Astrocyte (in vitro differentiated cells and primary cell): ENCODE data around the gene RASGRP3. TPM values are rescaled to one million over a fixed set of nuclear protein-coding genes. Genes with fewer than 3 reads are reported as not detected.
"Not testable (repeated sequence)": the region's sequence is repeated elsewhere in the genome, so short reads cannot be mapped to it uniquely, and the experiment has no call there.

Source experiments
- DNase-seq: peaks from one replicate; pipeline ENCODE4 v3.0.0-alpha.2; 2010; ENCODE audit warnings: low read depth
- FAIRE-seq: peaks from 2 replicates; lab custom pipeline; 2011; peaks lifted over from hg19 to GRCh38; lab: Jason Lieb, UNC
- H2AFZ ChIP-seq: 2 replicates; pipeline ENCODE4 v1.6.0; 2012; ENCODE audit warnings: low read depth, low read length, inconsistent platforms
- H3K27ac ChIP-seq: 2 replicates; pipeline ENCODE4 v1.5.1; 2011; ENCODE audit warnings: low read depth, low read length, inconsistent platforms
- H3K27me3 ChIP-seq: 2 replicates; pipeline ENCODE4 v1.6.0; 2011; ENCODE audit warnings: low read length, inconsistent platforms; ENCODE audit not compliant: insufficient read depth
- H3K36me3 ChIP-seq: 2 replicates; pipeline ENCODE4 v1.5.1; 2011; ENCODE audit warnings: low read length, inconsistent platforms; ENCODE audit not compliant: insufficient read depth
- H3K4me1 ChIP-seq: 2 replicates; pipeline ENCODE4 v1.5.1; 2011; ENCODE audit warnings: low read length, inconsistent platforms; ENCODE audit not compliant: insufficient read depth
- H3K4me2 ChIP-seq: 2 replicates; pipeline ENCODE4 v1.6.0; 2012; ENCODE audit warnings: low read length, inconsistent platforms
- H3K4me3 ChIP-seq: 2 replicates; pipeline ENCODE4 v1.5.1; 2011; ENCODE audit warnings: low read depth, mild to moderate bottlenecking, low read length, inconsistent platforms; ENCODE audit not compliant: insufficient read depth
- H3K79me2 ChIP-seq: 2 replicates; pipeline ENCODE4 v1.6.0; 2012; ENCODE audit warnings: mild to moderate bottlenecking, low read length, inconsistent platforms; ENCODE audit not compliant: insufficient read depth
- H3K9ac ChIP-seq: 2 replicates; pipeline ENCODE4 v1.6.0; 2012; ENCODE audit warnings: mild to moderate bottlenecking, low read length, inconsistent platforms
- H3K9me3 ChIP-seq: 2 replicates; pipeline ENCODE4 v1.5.1; 2012; ENCODE audit warnings: low read depth, mild to moderate bottlenecking, low read length, inconsistent platforms; ENCODE audit not compliant: insufficient read depth
- H4K20me1 ChIP-seq: 2 replicates; pipeline ENCODE4 v1.6.0; 2012; ENCODE audit warnings: low read length, inconsistent platforms; ENCODE audit not compliant: insufficient read depth
- H3K27ac Mint-ChIP-seq: one replicate; pipeline ENCODE4 v1.8.0; 2021; ENCODE audit warnings: mild to moderate bottlenecking, mixed read lengths; ENCODE audit not compliant: unreplicated experiment
- H3K27me3 Mint-ChIP-seq: one replicate; pipeline ENCODE4 v1.8.0; 2021; ENCODE audit warnings: low read depth, mixed read lengths; ENCODE audit not compliant: unreplicated experiment
- H3K36me3 Mint-ChIP-seq: one replicate; pipeline ENCODE4 v1.8.0; 2021; ENCODE audit warnings: low read depth, mixed read lengths; ENCODE audit not compliant: unreplicated experiment
- H3K4me1 Mint-ChIP-seq: one replicate; pipeline ENCODE4 v1.8.0; 2021; ENCODE audit warnings: low read depth, mixed read lengths; ENCODE audit not compliant: unreplicated experiment
- H3K4me3 Mint-ChIP-seq: one replicate; pipeline ENCODE4 v1.8.0; 2021; ENCODE audit warnings: mild to moderate bottlenecking, moderate library complexity, mixed read lengths; ENCODE audit not compliant: unreplicated experiment
- H3K9me3 Mint-ChIP-seq: one replicate; pipeline ENCODE4 v1.8.0; 2021; ENCODE audit warnings: mild to moderate bottlenecking, mixed read lengths; ENCODE audit not compliant: unreplicated experiment
- EZH2 ChIP-seq: IDR thresholded peaks from 2 replicates; pipeline ENCODE4 v1.6.1; 2012; ENCODE audit warnings: mild to moderate bottlenecking, low read length, inconsistent platforms; ENCODE audit not compliant: insufficient read depth
- total RNA-seq: library from RNA; stranded (reverse); gene quantifications from 2 replicates; pipeline ENCODE4 v1.2.1, GENCODE V29; 2021
- TF ChIP-seq, protein P1 (sequence below): IDR thresholded peaks from 2 replicates; pipeline ENCODE4 v1.5.1; 2011; ENCODE audit warnings: low read depth, mild to moderate bottlenecking, inconsistent platforms, low read length, moderate library complexity; ENCODE audit not compliant: insufficient read depth

The RASGRP3 gene
- total RNA-seq, 1 donor from 2014 or later: 2.8 TPM

DNA sequence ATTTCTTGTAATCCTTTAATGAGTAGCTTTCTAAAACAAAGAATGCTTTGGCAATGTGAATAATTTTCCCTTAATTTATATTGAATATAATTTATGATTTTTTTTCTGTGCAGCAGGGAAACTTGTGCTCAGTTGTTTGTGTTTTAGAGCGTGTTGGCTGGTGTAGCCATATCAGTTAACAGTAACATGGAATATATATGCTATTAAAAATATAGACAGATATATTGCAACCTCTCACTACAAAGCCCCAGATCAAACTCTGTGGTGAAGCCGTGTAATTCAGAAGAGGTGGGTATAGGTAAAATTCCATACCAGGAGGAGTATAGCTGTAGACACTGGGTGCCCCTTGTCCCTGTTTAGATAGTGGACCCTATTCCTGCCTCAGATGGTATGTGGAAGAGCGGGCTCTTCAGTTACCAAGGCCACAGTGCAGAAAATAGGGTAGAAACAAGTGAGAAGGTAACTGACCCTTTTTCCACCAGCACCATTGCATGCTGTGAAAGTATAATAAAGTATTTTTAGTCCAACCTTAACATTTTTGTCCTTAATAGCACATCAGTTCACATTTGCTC is 18.1 kb upstream of the RASGRP3 start:
- DNase-seq (no peak), FAIRE-seq (no peak)
- Mint-ChIP-seq H3K27ac (no peak overlapping the region), H3K4me1 (no peaks in the 10 kb centered on the region), H3K4me3 (no peak overlapping the region), H3K27me3 (no peaks in the 10 kb centered on the region), H3K36me3 (no peaks in the 10 kb centered on the region), H3K9me3 (no peaks in the 10 kb centered on the region)
- TF ChIP-seq, protein P1, sequence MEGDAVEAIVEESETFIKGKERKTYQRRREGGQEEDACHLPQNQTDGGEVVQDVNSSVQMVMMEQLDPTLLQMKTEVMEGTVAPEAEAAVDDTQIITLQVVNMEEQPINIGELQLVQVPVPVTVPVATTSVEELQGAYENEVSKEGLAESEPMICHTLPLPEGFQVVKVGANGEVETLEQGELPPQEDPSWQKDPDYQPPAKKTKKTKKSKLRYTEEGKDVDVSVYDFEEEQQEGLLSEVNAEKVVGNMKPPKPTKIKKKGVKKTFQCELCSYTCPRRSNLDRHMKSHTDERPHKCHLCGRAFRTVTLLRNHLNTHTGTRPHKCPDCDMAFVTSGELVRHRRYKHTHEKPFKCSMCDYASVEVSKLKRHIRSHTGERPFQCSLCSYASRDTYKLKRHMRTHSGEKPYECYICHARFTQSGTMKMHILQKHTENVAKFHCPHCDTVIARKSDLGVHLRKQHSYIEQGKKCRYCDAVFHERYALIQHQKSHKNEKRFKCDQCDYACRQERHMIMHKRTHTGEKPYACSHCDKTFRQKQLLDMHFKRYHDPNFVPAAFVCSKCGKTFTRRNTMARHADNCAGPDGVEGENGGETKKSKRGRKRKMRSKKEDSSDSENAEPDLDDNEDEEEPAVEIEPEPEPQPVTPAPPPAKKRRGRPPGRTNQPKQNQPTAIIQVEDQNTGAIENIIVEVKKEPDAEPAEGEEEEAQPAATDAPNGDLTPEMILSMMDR: no peak
- TF ChIP-seq EZH2: no peak
- no peak overlapping the region for H3K4me3 ChIP-seq
- H3K27ac ChIP-seq: no peak overlapping the region
- no peaks in the 10 kb centered on the region for H3K27me3 ChIP-seq
- H3K79me2 ChIP-seq: no peaks in the 10 kb centered on the region
- H3K4me1 ChIP-seq: no peaks in the 10 kb centered on the region
- no peaks in the 10 kb centered on the region for H4K20me1 ChIP-seq
- H3K9ac ChIP-seq: no peak overlapping the region
- H3K36me3 ChIP-seq: no peaks in the 10 kb centered on the region
- no peaks in the 10 kb centered on the region for H3K9me3 ChIP-seq
- H3K4me2 ChIP-seq: no peak overlapping the region
- H2AFZ ChIP-seq: no peak overlapping the region

DNA sequence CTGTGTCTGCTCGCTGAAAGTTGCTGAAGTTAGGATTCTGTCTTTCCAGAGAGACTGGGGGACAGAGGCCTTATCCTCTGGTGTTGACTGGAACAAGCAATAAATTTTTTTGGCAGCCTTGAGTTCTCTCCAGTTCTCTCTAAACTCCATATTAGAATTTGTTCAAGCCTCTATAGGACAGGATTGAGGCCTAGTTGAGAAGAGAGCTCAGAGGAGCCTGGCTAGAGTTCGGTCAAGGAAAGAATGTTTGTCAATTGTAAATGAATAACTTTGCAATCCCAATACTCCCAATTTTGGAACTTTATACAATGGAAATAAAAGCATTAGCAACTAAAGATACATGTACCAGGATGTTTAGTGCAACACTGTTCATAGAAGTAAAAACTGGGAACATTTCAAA is 16.7 kb upstream of the RASGRP3 start:
- no peaks in the 10 kb centered on the region for H3K36me3 Mint-ChIP-seq
- H3K27ac Mint-ChIP-seq: no peak overlapping the region
- FAIRE-seq (no peak), DNase-seq (no peak)
- no peaks in the 10 kb centered on the region for H3K9me3 ChIP-seq
- H3K27me3 Mint-ChIP-seq: no peaks in the 10 kb centered on the region
- TF ChIP-seq, protein P1: no peak
- TF ChIP-seq EZH2: no peak
- no peaks in the 10 kb centered on the region for H4K20me1 ChIP-seq
- H3K36me3 ChIP-seq: no peaks in the 10 kb centered on the region
- H3K27ac ChIP-seq: no peak overlapping the region
- H3K4me1 Mint-ChIP-seq: no peaks in the 10 kb centered on the region
- no peaks in the 10 kb centered on the region for H3K27me3 ChIP-seq
- H3K4me3 Mint-ChIP-seq: no peak overlapping the region
- H3K9ac ChIP-seq: no peak overlapping the region
- no peaks in the 10 kb centered on the region for H3K79me2 ChIP-seq
- H3K4me2 ChIP-seq: no peak overlapping the region
- no peak overlapping the region for H3K4me3 ChIP-seq
- H3K4me1 ChIP-seq: no peaks in the 10 kb centered on the region
- no peak overlapping the region for H2AFZ ChIP-seq
- peaks cover 1% of the 10 kb centered on the region for H3K9me3 Mint-ChIP-seq

DNA sequence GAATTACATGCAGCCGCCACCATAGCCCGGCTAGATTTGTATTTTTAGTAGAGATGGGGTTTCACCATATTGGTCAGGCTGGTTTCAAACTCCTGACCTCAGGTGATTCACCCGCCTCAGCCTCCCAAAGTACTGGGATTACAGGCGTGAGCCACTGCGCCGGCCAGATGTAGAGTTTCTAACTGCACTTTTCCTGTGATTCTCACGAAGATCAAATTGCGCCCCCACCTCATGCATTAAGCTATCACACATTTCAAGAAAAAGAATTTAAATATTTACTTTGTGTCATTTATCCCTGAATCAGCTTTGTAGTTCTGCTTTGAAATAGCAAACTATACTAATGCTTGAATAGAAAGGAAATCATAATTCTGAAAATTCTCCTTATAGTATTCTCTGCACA is 13.9 kb upstream of the RASGRP3 start:
- not testable (repeated sequence) for H2AFZ ChIP-seq, DNase-seq, H4K20me1 ChIP-seq, H3K27me3 ChIP-seq, FAIRE-seq, H3K27ac Mint-ChIP-seq, H3K9me3 ChIP-seq, H3K36me3 ChIP-seq, H3K79me2 ChIP-seq, H3K4me1 ChIP-seq, H3K4me3 ChIP-seq, H3K9ac ChIP-seq, H3K36me3 Mint-ChIP-seq, H3K9me3 Mint-ChIP-seq, H3K4me3 Mint-ChIP-seq, H3K4me1 Mint-ChIP-seq, H3K27me3 Mint-ChIP-seq, H3K27ac ChIP-seq, H3K4me2 ChIP-seq
